ENCODE results near the gene STMND1. TPM values are rescaled to one million over a fixed set of nuclear protein-coding genes. Genes with fewer than 3 reads are reported as not detected.

The STMND1 gene
- total and polyA plus RNA-seq, 2 of the 4 experiments (the other 2 are of a cell fraction) = not detected

- dilution Hi-C loops (cut with HindIII; ENCODE audit: low sequenced_read_pairs, unreplicated experiment) (no loop called here), intact Hi-C loops (cut with micrococcal nuclease) (no loop called here)
- CTCF ChIA-PET = no interaction called here
Observed at GRCh38 chr6:17058550-17058949, 43.3 kb upstream of the STMND1 start.

More at GRCh38 chr6:17058550-17058949, 43.3 kb upstream of the STMND1 start:
- no peaks in the 10 kb centered on the region for H4K20me1 ChIP-seq (ENCODE audit: insufficient read depth, low read length)
- no peak overlapping the region for H3K4me2 ChIP-seq (ENCODE audit: low read depth, low read length)
- no peak overlapping the region for H3K56ac ChIP-seq (ENCODE audit: extremely low read depth, insufficient read depth, low read length)
- H3K27ac ChIP-seq (ENCODE audit: insufficient read depth, low read length) = no peak overlapping the region
- ATAC-seq (ENCODE audit: low read depth) (no peak), DNase-seq (no peak)
- no peaks in the 10 kb centered on the region for H3K27me3 ChIP-seq (ENCODE audit: control insufficient read depth, insufficient read depth, low read length)
- H3K4ac ChIP-seq (ENCODE audit: low read depth, low read length) = no peak overlapping the region
- H2BK120ac ChIP-seq (ENCODE audit: low read depth, low read length) = no peak overlapping the region
- no peak overlapping the region for H4K91ac ChIP-seq (ENCODE audit: insufficient read depth, low read depth, low read length)
- in situ Hi-C loops (cut with MboI; ENCODE audit: low sequenced_read_pairs) = no loop called here
- no peaks in the 10 kb centered on the region for H3K4me1 ChIP-seq (ENCODE audit: control insufficient read depth, insufficient read depth, low read length)
- no peak overlapping the region for H2BK20ac ChIP-seq (ENCODE audit: low read depth, low read length)
- no peak overlapping the region for H3K18ac ChIP-seq (ENCODE audit: low read depth, low read length)
- H3K4me3 ChIP-seq (ENCODE audit: insufficient read depth, low read depth, low read length) = no peak overlapping the region
- TF ChIP-seq CEBPB (IDR thresholded peaks at IDR 0.05; ENCODE audit: low read depth, low read length) (no peak), CTCF (conservative IDR thresholded peaks at IDR 0.05; ENCODE audit: low read depth, low read length) (no peak), MAZ (IDR thresholded peaks at IDR 0.05; ENCODE audit: borderline replicate concordance, low read depth, low read length) (no peak), ELK1 (IDR thresholded peaks at IDR 0.05; ENCODE audit: borderline replicate concordance, low read depth, low read length) (no peak), RAD21 (IDR thresholded peaks at IDR 0.05; ENCODE audit: low read length) (no peak), CHD1 (IDR thresholded peaks at IDR 0.05; ENCODE audit: low read depth, low read length) (no peak), NFE2L2 (IDR thresholded peaks at IDR 0.05; ENCODE audit: low read depth, low read length) (no peak), FOS (IDR thresholded peaks at IDR 0.05; ENCODE audit: low read depth, low read length) (no peak), POLR2A (IDR thresholded peaks at IDR 0.05; ENCODE audit: low read depth, low read length) (no peak), BHLHE40 (IDR thresholded peaks at IDR 0.05; ENCODE audit: low read depth, low read length) (no peak)
- H3K36me3 ChIP-seq (ENCODE audit: control insufficient read depth, insufficient read depth, low read length) = no peaks in the 10 kb centered on the region
- BruUV-seq (replicated peaks) = no TSS peak
- H2BK5ac ChIP-seq (ENCODE audit: low read depth, low read length, poor library complexity, severe bottlenecking) = no peak overlapping the region
- H4K5ac ChIP-seq (ENCODE audit: low read depth, low read length) = no peak overlapping the region
- 0 out of 2 replicates have a peak, but pooled peaks cover 3% of the 10 kb centered on the region for H3K9me1 ChIP-seq (ENCODE audit: insufficient read depth, low read length)
- no peak overlapping the region for H2BK15ac ChIP-seq (ENCODE audit: low read depth, low read length)
- H3K9me3 ChIP-seq (ENCODE audit: control insufficient read depth, insufficient read depth, low read length) = no peaks in the 10 kb centered on the region
- H3K23ac ChIP-seq (ENCODE audit: low read depth, low read length) = no peak overlapping the region
- POLR2A ChIA-PET (ENCODE audit: unreplicated experiment) = no interaction called here
- no CpG with 5 or more reads among the region's 2 CpGs for WGBS, 2 experiments (ENCODE audit: extremely low coverage in 2 of 2, insufficient read length in 1 of 2)
- no peak overlapping the region for H2AFZ ChIP-seq (replicated peaks; ENCODE audit: low read length, poor library complexity)
- no peak overlapping the region for H2AK9ac ChIP-seq (replicated peaks; ENCODE audit: low read depth, low read length, poor library complexity)
- H3K9ac ChIP-seq (ENCODE audit: low read depth, low read length) = no peak overlapping the region
- no peaks in the 10 kb centered on the region for H3K79me1 ChIP-seq (ENCODE audit: low read depth in 1 of 2, low read length in 2 of 2)
- no peak overlapping the region for H4K8ac ChIP-seq (ENCODE audit: low read depth in 2 of 2, low read length in 2 of 2)
- no peak overlapping the region for H2AK5ac ChIP-seq (ENCODE audit: low read depth, low read length)
- H3K14ac ChIP-seq (replicated peaks; ENCODE audit: low read depth, low read length) = no peak overlapping the region

Data from IMR-90 (cell line).